Measurements from ENCODE around the gene TEX19. TPM values are rescaled to one million over a fixed set of nuclear protein-coding genes. Genes with fewer than 3 reads are reported as not detected.

Gene TEX19
- total RNA-seq, 4 donors from 2014 or later: not detected

DNA sequence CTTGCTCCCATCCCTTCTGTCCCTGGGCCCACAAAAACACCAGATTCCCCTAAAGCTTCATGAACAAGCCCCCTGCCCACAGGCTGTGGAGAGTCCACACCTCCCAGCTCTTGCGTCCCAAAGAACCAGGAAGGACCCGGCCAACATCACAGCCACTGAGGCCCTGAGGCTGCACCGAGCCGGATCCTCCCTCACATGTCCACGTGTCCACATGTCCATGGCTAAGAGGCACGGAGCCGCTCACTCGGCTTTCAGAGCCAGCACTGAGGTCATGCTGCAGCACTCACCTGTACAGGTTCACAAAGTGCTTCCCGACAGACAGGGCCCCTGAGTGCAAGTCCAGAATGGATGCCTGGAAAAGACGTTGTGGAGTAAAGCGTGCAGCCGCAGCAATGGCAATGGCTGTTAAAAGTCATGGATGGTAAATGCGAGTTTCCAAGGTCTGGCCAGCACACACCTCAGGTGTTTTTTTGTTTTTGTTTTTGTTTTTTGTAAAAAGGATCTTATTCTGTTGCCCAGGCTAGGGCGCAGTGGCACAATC is 47.2 kb downstream of the TEX19 start:
- H3K36me3 ChIP-seq: peaks cover 40% of the 10 kb centered on the region
- H3K27me3 ChIP-seq: no peaks in the 10 kb centered on the region

DNA sequence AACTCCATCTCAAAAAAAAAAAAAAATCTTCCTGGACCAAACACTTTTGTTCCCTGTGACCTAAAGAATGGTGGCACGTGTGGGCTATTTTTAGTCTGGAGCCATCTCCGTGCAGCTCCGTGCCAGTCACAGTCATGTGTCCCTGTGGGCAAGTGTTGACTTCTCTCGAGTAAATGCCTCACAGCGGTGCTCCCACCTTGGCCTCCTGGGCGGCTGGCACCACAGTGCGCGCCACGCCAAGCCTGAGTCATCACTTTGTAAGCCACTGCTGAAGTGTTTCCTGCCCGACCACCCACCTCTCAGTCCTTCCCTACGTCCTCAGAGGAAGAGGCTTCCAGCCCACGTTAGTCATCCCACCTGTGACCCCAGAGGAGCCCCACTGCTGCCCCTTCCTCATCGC is 48.2 kb downstream of the TEX19 start:
- no peaks in the 10 kb centered on the region for H3K27me3 ChIP-seq
- H3K27ac ChIP-seq: no peak overlapping the region
- WGBS: 77% methylated on average over 13 of the region's 13 CpGs
- no peak for DNase-seq (ENCODE audit: low spot score in 2 of 2)
- no peaks in the 10 kb centered on the region for H3K9me3 ChIP-seq
- H3K4me1 ChIP-seq: no peaks in the 10 kb centered on the region
- H3K36me3 ChIP-seq: peaks cover 37% of the 10 kb centered on the region
- TF ChIP-seq EP300 (IDR thresholded peaks at IDR 0.05) (no peak), POLR2A (IDR thresholded peaks at IDR 0.05) (no peak), POLR2AphosphoS5 (IDR thresholded peaks at IDR 0.05) (no peak)
- TF ChIP-seq, protein P1, sequence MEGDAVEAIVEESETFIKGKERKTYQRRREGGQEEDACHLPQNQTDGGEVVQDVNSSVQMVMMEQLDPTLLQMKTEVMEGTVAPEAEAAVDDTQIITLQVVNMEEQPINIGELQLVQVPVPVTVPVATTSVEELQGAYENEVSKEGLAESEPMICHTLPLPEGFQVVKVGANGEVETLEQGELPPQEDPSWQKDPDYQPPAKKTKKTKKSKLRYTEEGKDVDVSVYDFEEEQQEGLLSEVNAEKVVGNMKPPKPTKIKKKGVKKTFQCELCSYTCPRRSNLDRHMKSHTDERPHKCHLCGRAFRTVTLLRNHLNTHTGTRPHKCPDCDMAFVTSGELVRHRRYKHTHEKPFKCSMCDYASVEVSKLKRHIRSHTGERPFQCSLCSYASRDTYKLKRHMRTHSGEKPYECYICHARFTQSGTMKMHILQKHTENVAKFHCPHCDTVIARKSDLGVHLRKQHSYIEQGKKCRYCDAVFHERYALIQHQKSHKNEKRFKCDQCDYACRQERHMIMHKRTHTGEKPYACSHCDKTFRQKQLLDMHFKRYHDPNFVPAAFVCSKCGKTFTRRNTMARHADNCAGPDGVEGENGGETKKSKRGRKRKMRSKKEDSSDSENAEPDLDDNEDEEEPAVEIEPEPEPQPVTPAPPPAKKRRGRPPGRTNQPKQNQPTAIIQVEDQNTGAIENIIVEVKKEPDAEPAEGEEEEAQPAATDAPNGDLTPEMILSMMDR (IDR thresholded peaks at IDR 0.05): no peak
- no peak overlapping the region for H3K4me3 ChIP-seq

More for the DNA sequence above, 47.2 kb downstream of the TEX19 start:
- TF ChIP-seq, protein P1 (IDR thresholded peaks at IDR 0.05): no peak
- no peak for TF ChIP-seq EP300 (IDR thresholded peaks at IDR 0.05)
- TF ChIP-seq POLR2A (IDR thresholded peaks at IDR 0.05): no peak
- TF ChIP-seq POLR2AphosphoS5 (IDR thresholded peaks at IDR 0.05): no peak
- 94% methylated on average over 13 of the region's 14 CpGs for WGBS
- Histone ChIP-seq H3K9me3 (no peaks in the 10 kb centered on the region), H3K4me3 (no peak overlapping the region), H3K27ac (no peak overlapping the region), H3K4me1 (no peaks in the 10 kb centered on the region)
- no peak for DNase-seq (ENCODE audit: low spot score in 2 of 2)

DNA sequence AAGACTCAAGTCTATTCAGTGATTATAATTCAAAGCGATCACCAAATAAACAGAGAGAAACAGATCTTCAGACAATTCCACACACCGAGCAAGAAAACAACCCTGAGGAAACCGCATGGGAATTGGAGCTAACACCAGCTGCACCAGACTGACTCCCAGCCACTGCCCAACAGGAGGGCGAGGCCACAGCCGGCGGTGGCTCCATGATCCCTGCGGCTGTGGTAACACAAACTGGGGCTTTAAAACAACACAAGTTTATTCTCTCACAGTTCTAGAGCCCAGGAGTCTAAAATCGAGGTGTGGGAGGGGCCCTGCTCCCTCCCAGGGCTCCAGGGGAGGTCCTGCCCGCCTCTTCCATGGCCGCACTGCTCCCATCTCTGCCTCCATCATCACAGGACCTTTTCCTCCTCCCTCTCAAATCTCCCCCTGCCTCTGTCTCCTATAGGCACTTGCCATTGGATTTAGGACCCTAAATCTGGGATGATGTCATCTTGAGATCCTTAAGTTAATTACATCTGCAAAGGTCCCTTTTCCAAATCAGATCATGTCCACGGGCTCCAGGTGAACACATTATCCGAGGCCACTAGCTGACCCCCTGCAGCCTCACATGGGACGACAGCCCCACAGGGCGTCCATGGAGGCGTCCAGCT is 49.4 kb downstream of the TEX19 start:
- DNase-seq (ENCODE audit: low spot score in 2 of 2): no peak
- no peaks in the 10 kb centered on the region for H3K9me3 ChIP-seq
- no peaks in the 10 kb centered on the region for H3K27me3 ChIP-seq
- 92% methylated on average over 15 of the region's 15 CpGs for WGBS
- H3K36me3 ChIP-seq: peaks cover 34% of the 10 kb centered on the region
- H3K4me3 ChIP-seq: no peak overlapping the region
- no peaks in the 10 kb centered on the region for H3K4me1 ChIP-seq
- no peak for TF ChIP-seq EP300 (IDR thresholded peaks at IDR 0.05)
- TF ChIP-seq, protein P1 (IDR thresholded peaks at IDR 0.05): no peak
- TF ChIP-seq POLR2A (IDR thresholded peaks at IDR 0.05): no peak
- no peak for TF ChIP-seq POLR2AphosphoS5 (IDR thresholded peaks at IDR 0.05)
- H3K27ac ChIP-seq: no peak overlapping the region

DNA sequence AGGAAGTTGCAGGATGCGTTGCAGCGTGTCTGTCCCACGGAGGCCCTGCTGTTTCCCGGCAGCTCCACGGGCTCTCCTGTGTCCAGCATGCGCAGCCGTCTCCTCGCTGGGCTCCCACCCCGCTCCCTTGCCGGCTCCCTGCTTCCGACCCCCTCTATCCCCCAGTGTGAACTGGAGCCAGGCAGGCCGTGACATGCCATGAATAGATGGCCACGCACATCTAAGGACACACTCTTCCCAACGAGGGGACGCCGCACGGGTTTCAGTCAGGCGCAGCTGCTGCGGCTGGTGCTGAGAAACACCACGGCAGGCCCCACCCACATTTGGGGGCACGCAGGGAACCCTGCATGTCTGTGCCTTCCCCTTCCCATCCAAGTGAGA is 49.9 kb downstream of the TEX19 start:
- H3K4me1 ChIP-seq: no peaks in the 10 kb centered on the region
- WGBS: 97% methylated on average over 18 of the region's 21 CpGs
- H3K4me3 ChIP-seq: no peak overlapping the region
- H3K27ac ChIP-seq: no peak overlapping the region
- H3K36me3 ChIP-seq: peaks cover 29% of the 10 kb centered on the region
- DNase-seq (ENCODE audit: low spot score in 2 of 2): no peak
- H3K9me3 ChIP-seq: no peaks in the 10 kb centered on the region
- TF ChIP-seq EP300 (IDR thresholded peaks at IDR 0.05): no peak
- no peak for TF ChIP-seq POLR2A (IDR thresholded peaks at IDR 0.05)
- TF ChIP-seq POLR2AphosphoS5 (IDR thresholded peaks at IDR 0.05): no peak
- TF ChIP-seq, protein P1 (IDR thresholded peaks at IDR 0.05): no peak
- H3K27me3 ChIP-seq: no peaks in the 10 kb centered on the region

DNA sequence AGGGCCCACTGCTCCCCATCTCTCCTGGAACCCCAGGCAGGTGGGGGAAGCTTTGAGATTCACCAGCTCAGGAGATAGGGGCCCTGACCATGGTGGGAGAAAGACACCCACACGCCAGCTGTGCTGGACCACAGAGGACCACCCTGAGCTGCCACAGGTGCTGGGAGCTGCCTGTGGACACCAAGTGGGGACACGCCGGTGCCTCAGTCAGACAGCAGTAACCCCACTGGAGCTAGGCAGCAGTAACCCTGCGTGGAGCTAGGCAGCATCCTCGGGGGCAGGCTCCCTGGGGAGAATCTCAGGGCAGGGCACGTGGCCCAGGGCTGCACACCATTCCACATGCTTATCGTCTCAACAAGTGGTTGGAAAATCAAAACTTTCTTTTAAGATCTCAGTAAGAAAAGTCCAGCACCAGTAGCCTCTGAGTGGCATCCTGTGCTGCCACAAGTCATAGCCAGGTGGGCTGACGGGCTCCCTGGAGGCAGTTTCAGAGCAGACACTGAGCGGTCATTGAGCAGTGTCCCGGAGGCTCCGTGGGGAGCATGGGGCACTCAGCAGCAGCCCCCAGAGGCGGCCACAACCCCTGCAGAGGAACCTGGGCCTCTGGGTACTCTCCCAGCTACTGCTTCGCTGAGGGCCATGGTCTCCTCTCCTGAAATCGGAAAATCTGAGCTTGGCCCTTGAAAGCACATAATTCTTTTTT is 51.1 kb downstream of the TEX19 start:
- no peak overlapping the region for H3K4me3 ChIP-seq
- no peak overlapping the region for H3K27ac ChIP-seq
- H3K27me3 ChIP-seq: no peaks in the 10 kb centered on the region
- WGBS: 91% methylated on average over 13 of the region's 14 CpGs
- peaks cover 21% of the 10 kb centered on the region for H3K36me3 ChIP-seq
- no peak for DNase-seq (ENCODE audit: low spot score in 2 of 2)
- H3K4me1 ChIP-seq: peaks cover 8% of the 10 kb centered on the region
- TF ChIP-seq, protein P1 (IDR thresholded peaks at IDR 0.05): no peak
- TF ChIP-seq EP300 (IDR thresholded peaks at IDR 0.05): no peak
- no peaks in the 10 kb centered on the region for H3K9me3 ChIP-seq
